ENCODE measurements around the gene CORO7.

DNA sequence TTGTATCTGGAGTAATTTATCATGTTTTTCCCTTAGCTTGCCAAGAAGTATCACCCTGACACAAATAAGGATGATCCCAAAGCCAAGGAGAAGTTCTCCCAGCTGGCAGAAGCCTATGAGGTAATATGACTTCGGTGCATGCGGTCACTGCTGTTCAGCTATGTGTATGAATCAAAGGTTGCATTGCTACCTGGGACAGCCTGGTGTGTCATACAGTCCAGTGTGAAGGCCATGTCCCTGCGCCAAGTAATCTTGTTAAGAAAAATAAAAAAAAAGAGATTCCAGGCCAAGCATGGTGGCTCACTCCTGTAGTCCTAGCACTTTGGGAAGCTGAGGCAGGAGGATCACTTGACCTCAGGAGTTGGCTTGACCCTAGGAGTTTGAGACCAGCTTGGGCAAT lies 21.0 kb upstream of the CORO7 start:
- TF ChIP-seq, protein P1, sequence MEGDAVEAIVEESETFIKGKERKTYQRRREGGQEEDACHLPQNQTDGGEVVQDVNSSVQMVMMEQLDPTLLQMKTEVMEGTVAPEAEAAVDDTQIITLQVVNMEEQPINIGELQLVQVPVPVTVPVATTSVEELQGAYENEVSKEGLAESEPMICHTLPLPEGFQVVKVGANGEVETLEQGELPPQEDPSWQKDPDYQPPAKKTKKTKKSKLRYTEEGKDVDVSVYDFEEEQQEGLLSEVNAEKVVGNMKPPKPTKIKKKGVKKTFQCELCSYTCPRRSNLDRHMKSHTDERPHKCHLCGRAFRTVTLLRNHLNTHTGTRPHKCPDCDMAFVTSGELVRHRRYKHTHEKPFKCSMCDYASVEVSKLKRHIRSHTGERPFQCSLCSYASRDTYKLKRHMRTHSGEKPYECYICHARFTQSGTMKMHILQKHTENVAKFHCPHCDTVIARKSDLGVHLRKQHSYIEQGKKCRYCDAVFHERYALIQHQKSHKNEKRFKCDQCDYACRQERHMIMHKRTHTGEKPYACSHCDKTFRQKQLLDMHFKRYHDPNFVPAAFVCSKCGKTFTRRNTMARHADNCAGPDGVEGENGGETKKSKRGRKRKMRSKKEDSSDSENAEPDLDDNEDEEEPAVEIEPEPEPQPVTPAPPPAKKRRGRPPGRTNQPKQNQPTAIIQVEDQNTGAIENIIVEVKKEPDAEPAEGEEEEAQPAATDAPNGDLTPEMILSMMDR (conservative IDR thresholded peaks at IDR 0.05 in 1 of 2, IDR thresholded peaks at IDR 0.05 in 1 of 2; ENCODE audit: extremely low read depth in 1 of 2, insufficient read depth in 1 of 2, low read depth in 1 of 2, low read length in 2 of 2) = no peak
- TF ChIP-seq EZH2 (IDR thresholded peaks at IDR 0.05; ENCODE audit: borderline replicate concordance, low read length) = no peak
